ENCODE data around the gene FAM83G.
"Not testable (repeated sequence)": the region's sequence is repeated elsewhere in the genome, so short reads cannot be mapped to it uniquely, and the experiment has no call there.

The FAM83G gene

DNA sequence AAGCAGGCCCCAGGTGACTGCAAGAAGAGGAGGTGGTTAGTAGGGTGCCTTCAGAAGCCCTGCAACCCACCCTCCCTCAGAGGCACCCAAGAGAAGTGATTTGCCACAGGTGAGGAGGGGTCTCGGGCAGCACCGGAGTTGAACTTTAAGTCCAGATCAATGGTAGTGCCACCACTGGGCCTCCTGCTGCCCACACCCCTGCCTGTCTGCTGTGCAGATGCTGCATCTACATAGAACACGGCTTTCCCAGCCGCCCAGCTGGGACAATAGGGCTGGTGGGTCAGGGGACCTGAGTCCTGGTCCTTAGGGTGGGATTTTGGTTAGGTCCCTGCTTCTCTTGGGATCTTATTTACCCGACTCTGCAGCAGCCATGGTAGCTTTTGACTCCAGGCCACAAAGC, 17.6 kb upstream of the FAM83G start:
- TF ChIP-seq, protein P1, sequence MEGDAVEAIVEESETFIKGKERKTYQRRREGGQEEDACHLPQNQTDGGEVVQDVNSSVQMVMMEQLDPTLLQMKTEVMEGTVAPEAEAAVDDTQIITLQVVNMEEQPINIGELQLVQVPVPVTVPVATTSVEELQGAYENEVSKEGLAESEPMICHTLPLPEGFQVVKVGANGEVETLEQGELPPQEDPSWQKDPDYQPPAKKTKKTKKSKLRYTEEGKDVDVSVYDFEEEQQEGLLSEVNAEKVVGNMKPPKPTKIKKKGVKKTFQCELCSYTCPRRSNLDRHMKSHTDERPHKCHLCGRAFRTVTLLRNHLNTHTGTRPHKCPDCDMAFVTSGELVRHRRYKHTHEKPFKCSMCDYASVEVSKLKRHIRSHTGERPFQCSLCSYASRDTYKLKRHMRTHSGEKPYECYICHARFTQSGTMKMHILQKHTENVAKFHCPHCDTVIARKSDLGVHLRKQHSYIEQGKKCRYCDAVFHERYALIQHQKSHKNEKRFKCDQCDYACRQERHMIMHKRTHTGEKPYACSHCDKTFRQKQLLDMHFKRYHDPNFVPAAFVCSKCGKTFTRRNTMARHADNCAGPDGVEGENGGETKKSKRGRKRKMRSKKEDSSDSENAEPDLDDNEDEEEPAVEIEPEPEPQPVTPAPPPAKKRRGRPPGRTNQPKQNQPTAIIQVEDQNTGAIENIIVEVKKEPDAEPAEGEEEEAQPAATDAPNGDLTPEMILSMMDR (IDR thresholded peaks at IDR 0.05; ENCODE audit: control extremely low read depth, extremely low read depth, low read depth, missing control alignments): no peak
- CTCF ChIA-PET: interaction anchor here (3.5 kb wide), 1 partner anchor 62 kb away, joined by 14 read pairs; no protein-coding TSS in a partner anchor
- POLR2A ChIA-PET: no interaction called here
- no peak for DNase-seq (ENCODE audit: extremely low spot score)

DNA sequence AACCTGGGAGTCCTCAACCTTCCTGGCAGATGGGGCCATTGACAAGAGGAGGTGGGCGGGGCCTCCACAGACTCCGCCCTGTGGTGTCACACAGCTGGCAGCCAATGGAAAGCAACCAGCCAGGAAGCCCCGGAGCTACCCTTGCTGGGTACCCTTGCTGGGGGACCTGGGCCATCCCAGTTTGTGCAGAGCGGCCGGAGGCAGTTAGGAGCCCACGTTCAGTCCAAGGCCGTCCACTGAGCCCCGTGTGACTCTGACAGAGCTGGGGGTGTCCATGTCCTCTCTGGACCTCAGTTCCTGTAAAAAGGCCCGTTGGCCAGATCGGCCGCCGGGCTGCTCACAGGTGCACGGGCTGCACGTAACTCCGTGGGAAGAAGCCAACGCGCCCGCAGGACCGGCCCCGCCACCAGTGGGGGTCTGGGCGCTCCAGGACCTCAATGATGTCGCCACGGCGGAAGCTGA, 17.1 kb upstream of the FAM83G start:
- ChIA-PET POLR2A (no interaction called here), CTCF (interaction anchor here (3.5 kb wide), 1 partner anchor 61 kb away, joined by 14 read pairs; no protein-coding TSS in a partner anchor)
- TF ChIP-seq, protein P1 (IDR thresholded peaks at IDR 0.05; ENCODE audit: control extremely low read depth, extremely low read depth, low read depth, missing control alignments): no peak
- no peak for DNase-seq (ENCODE audit: extremely low spot score)

DNA sequence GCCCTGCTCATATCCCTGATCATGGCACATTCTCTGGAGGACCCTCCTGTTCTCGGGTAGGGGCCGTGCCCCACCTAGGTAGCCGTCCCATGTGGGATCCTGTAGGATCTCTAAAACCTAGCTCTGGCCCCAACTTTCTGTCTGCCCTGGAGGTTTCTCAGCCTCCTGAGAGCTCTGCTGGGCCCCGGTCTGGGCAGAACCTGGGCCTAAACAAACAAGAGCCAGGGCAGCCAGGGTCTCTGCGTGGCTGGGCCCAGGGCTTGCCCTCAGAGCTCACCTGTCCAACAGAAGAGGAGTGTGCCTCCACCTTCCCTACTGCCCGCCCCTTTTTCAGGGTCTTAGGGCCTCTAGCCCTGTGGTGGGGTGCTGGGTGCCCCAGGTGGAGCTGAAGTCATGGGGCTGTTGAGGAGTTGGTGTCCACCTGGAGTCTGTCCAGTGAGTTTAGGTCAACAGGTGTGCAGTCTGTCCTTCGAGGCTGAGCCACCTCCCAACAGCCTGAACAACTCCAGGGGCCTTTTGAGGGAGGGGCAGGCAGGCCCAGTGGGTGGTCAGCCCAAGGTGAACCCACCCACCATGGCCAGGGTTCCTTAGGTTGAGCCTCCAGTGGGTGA, 16.6 kb upstream of the FAM83G start:
- DNase-seq (ENCODE audit: extremely low spot score); POLR2A ChIA-PET; CTCF ChIA-PET: not testable (repeated sequence)

- POLR2A ChIA-PET: no interaction called here
- CTCF ChIA-PET: interaction anchor here (1.7 kb wide), 1 partner anchor 59 kb away, joined by 4 read pairs; no protein-coding TSS in a partner anchor
- no peak for DNase-seq (ENCODE audit: extremely low spot score)
- TF ChIP-seq, protein P1 (IDR thresholded peaks at IDR 0.05; ENCODE audit: control extremely low read depth, extremely low read depth, low read depth, missing control alignments): no peak
These were observed 15.5 kb upstream of the FAM83G start for GRCh38 chr17:19020016-19020415.

DNA sequence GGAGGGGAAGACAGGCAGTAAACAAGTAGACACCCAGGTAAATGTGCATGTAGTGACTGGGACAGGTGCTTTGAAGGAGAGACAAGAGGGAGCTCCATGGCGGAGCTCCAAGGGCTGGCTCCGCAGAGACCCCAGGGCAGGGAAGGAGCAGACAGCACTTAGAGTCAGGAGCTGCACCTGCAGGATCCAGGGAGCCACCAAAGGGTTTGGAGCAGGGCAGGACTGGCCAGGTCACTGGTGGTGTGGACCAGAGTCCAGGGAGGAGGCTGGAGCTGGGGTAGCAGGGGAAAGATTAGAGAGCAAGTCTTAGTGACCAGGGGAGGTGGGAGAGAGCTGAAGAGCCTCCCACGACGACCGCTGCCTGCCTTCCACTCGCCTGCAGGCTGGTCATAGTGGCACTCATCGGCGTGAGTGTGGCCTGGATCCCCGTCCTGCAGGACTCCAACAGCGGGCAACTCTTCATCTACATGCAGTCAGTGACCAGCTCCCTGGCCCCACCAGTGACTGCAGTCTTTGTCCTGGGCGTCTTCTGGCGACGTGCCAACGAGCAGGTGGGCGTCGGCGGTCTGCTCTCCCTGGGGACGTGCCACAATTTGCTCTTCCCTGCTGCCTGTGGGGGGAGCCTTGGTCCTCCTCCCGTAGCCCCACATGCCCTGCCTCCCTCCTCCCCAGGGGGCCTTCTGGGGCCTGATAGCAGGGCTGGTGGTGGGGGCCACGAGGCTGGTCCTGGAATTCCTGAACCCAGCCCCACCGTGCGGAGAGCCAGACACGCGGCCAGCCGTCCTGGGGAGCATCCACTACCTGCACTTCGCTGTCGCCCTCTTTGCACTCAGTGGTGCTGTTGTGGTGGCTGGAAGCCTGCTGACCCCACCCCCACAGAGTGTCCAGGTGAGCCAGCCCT, 14.7 kb upstream of the FAM83G start:
- ChIA-PET CTCF (interaction anchor here (1.5 to 1.7 kb wide), 3 partner anchors 10 to 394 kb away, joined by 4 read pairs; no protein-coding TSS in a partner anchor), POLR2A (no interaction called here)
- TF ChIP-seq, protein P1 (IDR thresholded peaks at IDR 0.05; ENCODE audit: control extremely low read depth, extremely low read depth, low read depth, missing control alignments): no peak
- no peak for DNase-seq (ENCODE audit: extremely low spot score)

GRCh38 chr17:19018600-19018950, 14.0 kb upstream of the FAM83G start:
- no peak for DNase-seq (ENCODE audit: extremely low spot score)
- CTCF ChIA-PET: interaction anchor here (1.5 to 1.6 kb wide), 2 partner anchors 10 to 393 kb away, joined by 4 read pairs; no protein-coding TSS in a partner anchor
- POLR2A ChIA-PET: no interaction called here
- TF ChIP-seq, protein P1 (IDR thresholded peaks at IDR 0.05; ENCODE audit: control extremely low read depth, extremely low read depth, low read depth, missing control alignments): no peak
